PFSK-1 (cell line): ENCODE measurements around the gene BORCS8.

Experiments used
- FOXP2 ChIP-seq: optimal IDR thresholded peaks from 2 replicates; pipeline ENCODE3; 2011; ENCODE audit warnings: borderline replicate concordance, control low read depth, inconsistent platforms; ENCODE audit not compliant: insufficient read depth; ENCODE audit errors: extremely low read length, extremely low read depth
- POLR2AphosphoS5 ChIP-seq: IDR thresholded peaks from 2 replicates; pipeline ENCODE4 v1.6.1; 2012; ENCODE audit warnings: low read depth, mild to moderate bottlenecking, control low read depth, low read length, moderate library complexity
- REST ChIP-seq, 2 experiments: IDR thresholded peaks; 2 replicates each; pipeline versions ENCODE4 v1.6.1 to v1.8.0; 2011 to 2012; ENCODE audit warnings: low read depth in 2 of 2, low read length in 2 of 2, control low read depth in 1 of 2, inconsistent platforms in 1 of 2, mild to moderate bottlenecking in 1 of 2, moderate library complexity in 1 of 2; ENCODE audit not compliant: insufficient read depth in 1 of 2
- SIN3A ChIP-seq: IDR thresholded peaks from 2 replicates; pipeline ENCODE4 v1.6.1; 2012; ENCODE audit warnings: mild to moderate bottlenecking, low read length, moderate library complexity, borderline replicate concordance; ENCODE audit not compliant: insufficient read depth
- TAF1 ChIP-seq: IDR thresholded peaks from 2 replicates; pipeline ENCODE4 v1.6.1; 2012; ENCODE audit warnings: low read length, control low read depth, borderline replicate concordance; ENCODE audit not compliant: insufficient read depth

BORCS8 gene

GRCh38 chr19:19192910-19193423, 1.0 kb upstream of the BORCS8 start:
- TF ChIP-seq SIN3A (no peak), TAF1 (no peak), FOXP2 (no peak), POLR2AphosphoS5 (no peak), REST (IDR thresholded peaks at IDR 0.05; ENCODE audit: insufficient read depth in 1 of 2, low read depth in 2 of 2, low read length in 2 of 2) (no peak)

- TF ChIP-seq POLR2AphosphoS5 = no peak
- TF ChIP-seq REST (IDR thresholded peaks at IDR 0.05; ENCODE audit: insufficient read depth in 1 of 2, low read depth in 2 of 2, low read length in 2 of 2) = no peak
- TF ChIP-seq FOXP2 = no peak
- no peak for TF ChIP-seq SIN3A
- no peak for TF ChIP-seq TAF1
Observed at GRCh38 chr19:19191768-19192077, 229 bp downstream of the BORCS8 start.

GRCh38 chr19:19186742-19187141, 5.2 kb downstream of the BORCS8 start:
- no peak for TF ChIP-seq TAF1
- TF ChIP-seq SIN3A = no peak

- TF ChIP-seq POLR2AphosphoS5 = no peak
- no peak for TF ChIP-seq SIN3A
- TF ChIP-seq TAF1 = no peak
- no peak for TF ChIP-seq REST (IDR thresholded peaks at IDR 0.05; ENCODE audit: insufficient read depth in 1 of 2, low read depth in 2 of 2, low read length in 2 of 2)
- TF ChIP-seq FOXP2 = no peak
Observed at GRCh38 chr19:19185853-19186740, 5.9 kb downstream of the BORCS8 start.

- TF ChIP-seq TAF1 (no peak), SIN3A (no peak), POLR2AphosphoS5 (no peak), FOXP2 (no peak), REST (IDR thresholded peaks at IDR 0.05; ENCODE audit: insufficient read depth in 1 of 2, low read depth in 2 of 2, low read length in 2 of 2) (no peak)
Observed at GRCh38 chr19:19181488-19181998, 10.4 kb downstream of the BORCS8 start.
